GM18507 (cell line): ENCODE results near the gene GRIK2.
"Not testable (repeated sequence)": the region's sequence is repeated elsewhere in the genome, so short reads cannot be mapped to it uniquely, and the experiment has no call there.

Experiments
- DNase-seq: peaks from one replicate; pipeline ENCODE4 v3.0.0; 2011; ENCODE audit warnings: low read depth; ENCODE audit not compliant: insufficient read length; ENCODE audit errors: extremely low spot score
- FAIRE-seq: peaks from 2 replicates; lab custom pipeline; 2011; peaks lifted over from hg19 to GRCh38; lab: Jason Lieb, UNC

GRIK2 gene

GRCh38 chr6:101605426-101605825, 211.9 kb downstream of the GRIK2 start:
- DNase-seq: no peak
- no peak for FAIRE-seq

- no peak for DNase-seq
- no peak for FAIRE-seq
Measured at GRCh38 chr6:101605874-101606273, 212.4 kb downstream of the GRIK2 start.

- DNase-seq (no peak), FAIRE-seq (no peak)
Measured at GRCh38 chr6:101607111-101607690, 213.7 kb downstream of the GRIK2 start.

- DNase-seq (no peak), FAIRE-seq (no peak)
Measured at GRCh38 chr6:101608703-101609102, 215.2 kb downstream of the GRIK2 start.

- FAIRE-seq: no peak
- no peak for DNase-seq
Measured at GRCh38 chr6:101613556-101613955, 220.0 kb downstream of the GRIK2 start.

- DNase-seq: no peak
- no peak for FAIRE-seq
Measured at GRCh38 chr6:101614774-101615173, 221.3 kb downstream of the GRIK2 start.

GRCh38 chr6:101626269-101626668, 232.8 kb downstream of the GRIK2 start:
- DNase-seq: no peak
- no peak for FAIRE-seq

- FAIRE-seq: no peak
- no peak for DNase-seq
Measured at GRCh38 chr6:101630941-101631340, 237.4 kb downstream of the GRIK2 start.

- FAIRE-seq (no peak), DNase-seq (no peak)
Measured at GRCh38 chr6:101633081-101633480, 239.6 kb downstream of the GRIK2 start.

- not testable (repeated sequence) for FAIRE-seq, DNase-seq
Measured at GRCh38 chr6:101638865-101639264, 245.4 kb downstream of the GRIK2 start.

- FAIRE-seq: no peak
- no peak for DNase-seq
Measured at GRCh38 chr6:101640131-101640530, 246.6 kb downstream of the GRIK2 start.

- FAIRE-seq (no peak), DNase-seq (no peak)
Measured at GRCh38 chr6:101645770-101646169, 252.3 kb downstream of the GRIK2 start.

GRCh38 chr6:101650402-101651100, 257.0 kb downstream of the GRIK2 start:
- DNase-seq: no peak
- no peak for FAIRE-seq

- no peak for FAIRE-seq
Measured at GRCh38 chr6:101652079-101652478, 258.6 kb downstream of the GRIK2 start.

GRCh38 chr6:101655109-101655508, 261.6 kb downstream of the GRIK2 start:
- no peak for DNase-seq
- no peak for FAIRE-seq

More at GRCh38 chr6:101652079-101652478, 258.6 kb downstream of the GRIK2 start:
- DNase-seq: no peak

GRCh38 chr6:101662111-101662897, 268.8 kb downstream of the GRIK2 start:
- FAIRE-seq (no peak), DNase-seq (no peak)

GRCh38 chr6:101663100-101663499, 269.6 kb downstream of the GRIK2 start:
- FAIRE-seq (no peak), DNase-seq (no peak)

- DNase-seq (no peak), FAIRE-seq (no peak)
Measured at GRCh38 chr6:101666256-101666655, 272.7 kb downstream of the GRIK2 start.

- DNase-seq (no peak), FAIRE-seq (no peak)
Measured at GRCh38 chr6:101668496-101669030, 275.1 kb downstream of the GRIK2 start.

GRCh38 chr6:101676187-101676586, 282.7 kb downstream of the GRIK2 start:
- DNase-seq: no peak
- no peak for FAIRE-seq
